Colon (tissue), 2 donors: ENCODE data around the gene PBXIP1.
"Not testable (repeated sequence)": the region's sequence is repeated elsewhere in the genome, so short reads cannot be mapped to it uniquely, and the experiment has no call there.

Experiments used
- FAIRE-seq: peaks from 2 replicates; lab custom pipeline; 2012; peaks lifted over from hg19 to GRCh38; lab: Jason Lieb, UNC
- donor health status: control.
- donor health status: control.

PBXIP1 gene

DNA sequence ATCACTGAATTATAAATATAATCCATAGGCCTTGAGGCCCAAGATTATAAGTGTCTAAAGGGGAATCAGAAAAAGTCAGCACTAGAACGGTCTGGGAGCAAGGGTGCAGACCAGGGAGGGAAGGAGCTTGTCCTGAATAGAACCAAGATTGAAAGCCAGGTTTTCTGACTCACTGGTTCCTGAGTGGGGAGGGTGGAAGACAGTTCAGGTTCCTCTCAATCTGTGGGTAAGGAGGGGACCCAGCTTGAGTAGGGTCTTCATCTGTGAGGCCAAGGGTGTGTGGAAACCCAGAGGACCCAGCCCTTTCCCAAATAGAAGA is 38.3 kb upstream of the PBXIP1 start:
- no peak for FAIRE-seq

GRCh38 chr1:154993572-154994268 is 37.8 kb upstream of the PBXIP1 start, which contains the start of gene LENEP:
LENEP (plus strand) TSS chr1:154993586; CDS start chr1:154993608, 22 bp downstream.
- no peak for FAIRE-seq

GRCh38 chr1:154992721-154993571 is 37.0 kb upstream of the PBXIP1 start:
- FAIRE-seq = no peak

DNA sequence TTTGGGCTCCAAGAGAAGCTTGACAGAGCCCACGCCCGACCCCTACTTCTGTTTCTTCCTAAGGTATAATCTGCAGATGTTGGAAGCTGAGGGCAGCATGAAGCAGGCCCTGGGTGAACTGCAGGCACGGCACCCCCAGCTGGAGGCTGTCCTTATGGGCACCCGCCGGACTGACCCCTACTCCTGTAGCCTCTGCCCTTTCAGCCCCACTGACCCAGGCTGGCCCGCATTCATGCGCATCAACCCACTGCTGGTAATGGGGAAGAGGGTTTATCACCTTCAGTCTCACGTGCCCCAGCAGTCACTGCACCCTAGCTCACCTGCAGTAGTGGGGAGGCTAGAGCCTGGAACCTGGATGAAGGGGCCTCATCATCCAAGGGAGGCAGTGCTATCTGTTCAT is 34.4 kb upstream of the PBXIP1 start:
- no peak for FAIRE-seq

GRCh38 chr1:154989195-154989860 is 33.4 kb upstream of the PBXIP1 start:
- FAIRE-seq = no peak

DNA sequence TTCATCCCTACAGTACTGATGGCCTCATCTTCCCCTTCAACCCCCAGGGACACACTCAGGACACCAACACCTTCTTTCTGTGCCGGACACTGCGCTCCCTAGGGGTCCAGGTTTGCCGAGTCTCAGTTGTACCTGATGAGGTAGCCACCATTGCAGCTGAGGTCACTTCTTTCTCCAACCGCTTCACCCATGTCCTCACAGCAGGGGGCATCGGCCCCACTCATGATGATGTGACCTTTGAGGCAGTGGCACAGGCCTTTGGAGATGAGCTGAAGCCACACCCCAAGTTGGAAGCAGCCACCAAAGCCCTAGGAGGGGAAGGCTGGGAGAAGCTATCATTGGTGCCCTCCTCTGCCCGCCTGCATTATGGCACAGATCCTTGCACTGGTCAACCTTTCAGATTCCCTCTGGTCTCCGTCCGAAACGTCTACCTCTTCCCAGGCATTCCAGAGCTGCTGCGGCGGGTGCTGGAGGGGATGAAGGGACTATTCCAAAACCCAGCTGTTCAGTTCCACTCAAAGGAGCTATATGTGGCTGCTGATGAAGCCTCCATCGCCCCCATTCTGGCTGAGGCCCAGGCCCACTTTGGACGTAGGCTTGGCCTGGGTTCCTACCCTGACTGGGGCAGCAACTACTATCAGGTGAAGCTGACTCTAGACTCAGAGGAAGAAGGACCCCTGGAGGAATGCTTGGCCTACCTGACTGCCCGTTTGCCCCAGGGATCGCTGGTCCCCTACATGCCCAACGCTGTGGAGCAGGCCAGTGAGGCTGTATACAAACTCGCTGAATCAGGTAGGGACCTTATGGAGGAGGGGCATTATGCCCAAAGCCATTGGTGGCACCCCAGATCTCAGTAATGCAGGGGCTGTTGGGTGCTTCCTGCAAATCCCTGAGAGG is 32.4 kb upstream of the PBXIP1 start:
- FAIRE-seq = no peak

- no peak for FAIRE-seq
Measured at GRCh38 chr1:154987326-154987725, 31.4 kb upstream of the PBXIP1 start.

GRCh38 chr1:154986736-154987135 is 30.8 kb upstream of the PBXIP1 start:
- not testable (repeated sequence) for FAIRE-seq

DNA sequence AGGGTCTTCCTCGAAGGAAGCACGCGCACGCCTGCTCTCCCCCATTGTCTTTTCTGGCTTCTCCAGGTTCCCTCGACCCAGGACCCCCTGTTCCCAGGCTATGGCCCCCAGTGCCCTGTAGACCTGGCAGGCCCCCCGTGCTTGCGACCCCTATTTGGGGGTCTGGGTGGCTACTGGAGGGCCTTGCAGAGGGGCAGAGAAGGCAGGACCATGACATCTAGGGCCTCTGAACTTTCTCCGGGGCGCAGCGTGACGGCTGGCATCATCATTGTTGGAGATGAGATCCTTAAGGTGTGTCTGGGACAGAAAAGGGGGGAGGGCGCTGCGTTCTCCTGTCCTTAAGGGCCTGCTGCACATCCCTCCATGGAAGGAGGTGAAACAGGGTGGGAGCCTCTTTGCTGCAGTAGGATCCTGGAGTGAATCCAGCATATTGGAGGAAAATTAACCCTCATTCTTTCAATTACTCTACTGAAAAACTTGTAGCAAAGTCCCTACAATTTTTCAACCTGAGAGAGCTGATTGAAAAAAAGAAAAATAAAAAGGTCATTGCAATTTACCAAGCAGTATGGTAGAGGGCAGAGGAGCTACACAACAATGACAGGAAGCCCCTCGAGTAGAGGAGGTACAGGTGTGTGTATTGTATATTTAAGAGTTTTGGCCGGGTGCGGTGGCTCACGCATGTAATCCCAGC is 28.0 kb upstream of the PBXIP1 start:
- no peak for FAIRE-seq

GRCh38 chr1:154982897-154983648 is 27.2 kb upstream of the PBXIP1 start, which contains the start of gene FLAD1:
FLAD1 (plus strand) TSS chr1:154983344; CDS start chr1:154983695, 351 bp downstream.
- FAIRE-seq = peak; percentile 85

GRCh38 chr1:154982341-154982740 is 26.4 kb upstream of the PBXIP1 start:
- no peak for FAIRE-seq

GRCh38 chr1:154978360-154978759 is 22.5 kb upstream of the PBXIP1 start:
- no peak for FAIRE-seq

- not testable (repeated sequence) for FAIRE-seq
Measured at GRCh38 chr1:154977762-154978161, 21.9 kb upstream of the PBXIP1 start.

DNA sequence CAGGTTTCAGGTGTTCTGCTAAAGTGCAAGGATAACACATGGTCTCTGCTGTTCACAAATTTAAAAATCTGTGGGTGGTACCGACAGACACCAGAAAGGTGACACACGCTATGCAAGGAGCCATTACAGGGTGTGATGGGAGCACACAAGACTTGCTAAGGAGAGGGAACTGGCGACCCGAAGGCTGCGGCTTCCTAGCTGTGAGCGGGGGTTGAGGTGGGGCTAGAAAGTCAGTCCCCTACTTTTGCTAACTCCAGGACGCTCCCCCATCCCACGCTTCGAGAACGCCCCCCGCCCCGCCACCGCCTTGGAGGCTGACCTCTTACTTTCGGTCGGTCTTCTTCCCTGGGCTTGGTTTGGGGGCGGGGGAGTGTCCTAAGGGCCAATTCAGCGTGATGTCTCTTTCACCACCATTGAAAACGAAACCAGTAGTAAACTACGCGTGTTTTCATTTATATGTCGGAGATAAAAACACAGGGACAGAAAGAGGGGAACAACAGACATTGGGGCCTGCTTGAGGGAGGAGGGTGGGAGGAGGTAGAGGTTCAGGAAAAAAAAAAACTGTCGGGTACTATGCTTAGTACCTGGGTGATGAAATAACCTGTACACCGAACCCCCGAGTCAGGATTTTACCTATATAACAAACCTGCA is 19.6 kb upstream of the PBXIP1 start:
- no peak for FAIRE-seq

- no peak for FAIRE-seq
Measured at GRCh38 chr1:154974808-154975408, 19.0 kb upstream of the PBXIP1 start.

DNA sequence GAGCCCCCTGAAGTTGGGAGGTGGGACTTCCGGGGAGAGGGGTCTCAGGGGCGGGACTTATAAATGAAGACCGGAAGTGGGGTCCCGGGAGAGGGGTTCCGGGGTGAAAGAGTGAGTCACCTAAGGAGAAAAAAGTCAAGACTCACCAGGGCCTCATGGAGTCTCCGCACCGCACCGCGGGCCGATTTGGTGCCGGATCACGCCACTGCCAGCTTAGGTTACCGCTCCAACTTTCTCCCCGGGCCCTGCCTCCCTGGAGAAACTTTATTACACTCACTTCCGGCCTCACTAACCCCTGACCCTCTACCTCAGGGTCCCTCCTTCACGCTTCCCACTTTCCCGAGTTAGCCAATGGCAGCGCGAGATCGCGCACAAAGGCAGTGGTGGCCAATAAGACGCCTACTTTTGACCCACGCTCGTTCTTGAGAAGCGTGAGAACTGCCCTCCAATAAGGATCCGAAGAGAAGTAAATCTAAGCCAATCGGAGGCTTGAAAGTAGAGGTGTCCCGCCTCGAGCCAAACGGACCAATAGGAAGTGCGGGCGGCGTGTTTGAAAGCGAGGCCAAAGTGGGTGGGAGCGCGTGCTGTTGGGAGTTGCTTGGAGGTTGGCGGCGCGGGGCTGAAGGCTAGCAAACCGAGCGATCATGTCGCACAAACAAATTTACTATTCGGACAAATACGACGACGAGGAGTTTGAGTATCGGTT is 18.4 kb upstream of the PBXIP1 start, which contains the start of gene CKS1B:
TSS of gene CKS1B (plus strand) at position 580 of the 706 bp plus-strand sequence. CDS start at position 645, 65 bp downstream.
- FAIRE-seq = peak; percentile 79

DNA sequence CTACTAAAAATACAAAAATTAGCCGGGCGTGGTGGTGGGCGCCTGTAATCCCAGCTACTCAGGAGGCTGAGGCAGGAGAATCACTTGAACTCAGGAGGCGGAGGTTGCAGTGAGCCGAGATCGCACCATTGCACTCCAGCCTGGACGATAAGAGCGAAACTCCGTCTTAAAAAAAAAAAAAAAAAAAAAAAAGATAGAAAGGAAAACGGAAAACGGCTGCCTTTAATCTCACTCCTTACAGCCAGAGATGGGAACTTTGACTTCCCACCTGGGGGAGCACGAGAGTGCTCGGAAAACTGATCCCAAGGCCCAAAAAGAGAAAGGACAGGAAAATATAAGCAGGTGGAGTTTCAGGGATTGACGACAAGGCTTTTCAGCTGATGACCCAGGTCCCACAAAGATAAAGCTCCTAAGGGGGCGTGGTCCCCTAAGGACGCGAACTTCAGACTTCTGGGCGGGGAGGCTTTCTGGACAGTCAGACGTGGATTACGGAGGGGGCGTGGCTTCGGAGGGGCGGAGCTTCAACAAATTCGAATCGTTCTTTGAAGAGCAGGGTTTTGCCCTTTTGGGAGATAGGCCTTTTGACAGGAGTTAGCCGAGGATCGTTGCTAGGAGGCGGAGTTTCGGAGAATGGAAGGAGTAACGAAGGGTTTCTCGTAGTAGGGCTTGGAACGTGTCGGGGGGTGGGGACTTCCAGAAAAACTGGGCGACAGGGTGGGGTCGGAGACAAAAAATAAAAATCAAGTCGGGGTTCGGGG is 17.6 kb upstream of the PBXIP1 start:
- FAIRE-seq = no peak
